ENCODE measurements around the gene SMS.

- TF ChIP-seq CTCF (optimal IDR thresholded peaks at IDR 0.05 in 1 of 3, IDR thresholded peaks at IDR 0.05 in 1 of 3, conservative IDR thresholded peaks at IDR 0.05 in 1 of 3; ENCODE audit: extremely low read depth in 1 of 3, insufficient read depth in 2 of 3, low read length in 3 of 3) (no peak), EZH2 (IDR thresholded peaks at IDR 0.05; ENCODE audit: low read length) (no peak)
These were observed 72.4 kb downstream of the SMS start for GRCh38 chrX:22012931-22013330.
